Measurements from ENCODE around the gene PLAAT2.
"Not testable (repeated sequence)": the region's sequence is repeated elsewhere in the genome, so short reads cannot be mapped to it uniquely, and the experiment has no call there.

PLAAT2 gene

GRCh38 chr11:63558459-63559157 is 4.6 kb downstream of the PLAAT2 start:
- Histone ChIP-seq H3K36me3 (ENCODE audit: insufficient read depth, low read length) (no peaks in the 10 kb centered on the region), H2AFZ (ENCODE audit: low read length, unreplicated experiment) (no peak overlapping the region), H3K27me3 (ENCODE audit: insufficient read depth, low read length) (0 out of 2 replicates have a peak, but pooled peaks cover 4% of the 10 kb centered on the region), H3K4me3 (ENCODE audit: low read depth, low read length) (no peak overlapping the region), H3K79me2 (ENCODE audit: control insufficient read depth, insufficient read depth, low read length, unreplicated experiment) (no peaks in the 10 kb centered on the region), H3K27ac (ENCODE audit: low read depth, low read length) (no peak overlapping the region), H3K4me1 (ENCODE audit: control insufficient read depth, insufficient read depth, low read length, unreplicated experiment) (peaks cover 3% of the 10 kb centered on the region)

- Histone ChIP-seq H2AFZ (ENCODE audit: low read length, unreplicated experiment) (no peak overlapping the region), H3K4me3 (ENCODE audit: low read depth, low read length) (no peak overlapping the region), H3K27ac (ENCODE audit: low read depth, low read length) (no peak overlapping the region), H3K79me2 (ENCODE audit: control insufficient read depth, insufficient read depth, low read length, unreplicated experiment) (no peaks in the 10 kb centered on the region), H3K4me1 (ENCODE audit: control insufficient read depth, insufficient read depth, low read length, unreplicated experiment) (peaks cover 3% of the 10 kb centered on the region), H3K36me3 (ENCODE audit: insufficient read depth, low read length) (no peaks in the 10 kb centered on the region), H3K27me3 (ENCODE audit: insufficient read depth, low read length) (0 out of 2 replicates have a peak, but pooled peaks cover 4% of the 10 kb centered on the region)
These were observed 5.6 kb downstream of the PLAAT2 start for GRCh38 chr11:63557570-63557969.

GRCh38 chr11:63556404-63557013 is 6.7 kb downstream of the PLAAT2 start:
- Histone ChIP-seq H3K27ac (ENCODE audit: low read depth, low read length) (no peak overlapping the region), H3K36me3 (ENCODE audit: insufficient read depth, low read length) (no peaks in the 10 kb centered on the region), H3K4me3 (ENCODE audit: low read depth, low read length) (no peak overlapping the region), H3K4me1 (ENCODE audit: control insufficient read depth, insufficient read depth, low read length, unreplicated experiment) (peaks cover 3% of the 10 kb centered on the region), H3K79me2 (ENCODE audit: control insufficient read depth, insufficient read depth, low read length, unreplicated experiment) (no peaks in the 10 kb centered on the region), H2AFZ (ENCODE audit: low read length, unreplicated experiment) (no peak overlapping the region), H3K27me3 (ENCODE audit: insufficient read depth, low read length) (0 out of 2 replicates have a peak, but pooled peaks cover 4% of the 10 kb centered on the region)

- H3K27ac ChIP-seq (ENCODE audit: low read depth, low read length), result no peak overlapping the region
- H3K4me1 ChIP-seq (ENCODE audit: control insufficient read depth, insufficient read depth, low read length, unreplicated experiment), result peaks cover 3% of the 10 kb centered on the region
- no peaks in the 10 kb centered on the region for H3K79me2 ChIP-seq (ENCODE audit: control insufficient read depth, insufficient read depth, low read length, unreplicated experiment)
- H3K27me3 ChIP-seq (ENCODE audit: insufficient read depth, low read length), result 0 out of 2 replicates have a peak, but pooled peaks cover 4% of the 10 kb centered on the region
- no peak overlapping the region for H3K4me3 ChIP-seq (ENCODE audit: low read depth, low read length)
- H2AFZ ChIP-seq (ENCODE audit: low read length, unreplicated experiment), result no peak overlapping the region
- no peaks in the 10 kb centered on the region for H3K36me3 ChIP-seq (ENCODE audit: insufficient read depth, low read length)
These were observed 8.3 kb downstream of the PLAAT2 start for GRCh38 chr11:63554877-63555223.

GRCh38 chr11:63553759-63554158 is 9.4 kb downstream of the PLAAT2 start:
- Histone ChIP-seq H3K27ac (ENCODE audit: low read depth, low read length) (no peak overlapping the region), H3K27me3 (ENCODE audit: insufficient read depth, low read length) (0 out of 2 replicates have a peak, but pooled peaks cover 4% of the 10 kb centered on the region), H3K4me1 (ENCODE audit: control insufficient read depth, insufficient read depth, low read length, unreplicated experiment) (peaks cover 3% of the 10 kb centered on the region), H3K36me3 (ENCODE audit: insufficient read depth, low read length) (no peaks in the 10 kb centered on the region), H2AFZ (ENCODE audit: low read length, unreplicated experiment) (no peak overlapping the region), H3K79me2 (ENCODE audit: control insufficient read depth, insufficient read depth, low read length, unreplicated experiment) (no peaks in the 10 kb centered on the region), H3K4me3 (ENCODE audit: low read depth, low read length) (no peak overlapping the region)

- no peak overlapping the region for H3K4me3 ChIP-seq (ENCODE audit: low read depth, low read length)
- H3K36me3 ChIP-seq (ENCODE audit: insufficient read depth, low read length), result no peaks in the 10 kb centered on the region
- 0 out of 2 replicates have a peak, but pooled peaks cover 4% of the 10 kb centered on the region for H3K27me3 ChIP-seq (ENCODE audit: insufficient read depth, low read length)
- no peak overlapping the region for H2AFZ ChIP-seq (ENCODE audit: low read length, unreplicated experiment)
- no peaks in the 10 kb centered on the region for H3K79me2 ChIP-seq (ENCODE audit: control insufficient read depth, insufficient read depth, low read length, unreplicated experiment)
- peaks cover 3% of the 10 kb centered on the region for H3K4me1 ChIP-seq (ENCODE audit: control insufficient read depth, insufficient read depth, low read length, unreplicated experiment)
- no peak overlapping the region for H3K27ac ChIP-seq (ENCODE audit: low read depth, low read length)
These were observed 10.3 kb downstream of the PLAAT2 start for GRCh38 chr11:63552921-63553320.

- H2AFZ ChIP-seq (ENCODE audit: low read length, unreplicated experiment), result no peak overlapping the region
These were observed 11.3 kb downstream of the PLAAT2 start for GRCh38 chr11:63551889-63552266.

GRCh38 chr11:63551091-63551888 is 11.9 kb downstream of the PLAAT2 start:
- Histone ChIP-seq H3K27me3 (ENCODE audit: insufficient read depth, low read length) (0 out of 2 replicates have a peak, but pooled peaks cover 4% of the 10 kb centered on the region), H3K36me3 (ENCODE audit: insufficient read depth, low read length) (no peaks in the 10 kb centered on the region), H3K4me1 (ENCODE audit: control insufficient read depth, insufficient read depth, low read length, unreplicated experiment) (peaks cover 3% of the 10 kb centered on the region), H3K27ac (ENCODE audit: low read depth, low read length) (no peak overlapping the region), H2AFZ (ENCODE audit: low read length, unreplicated experiment) (no peak overlapping the region), H3K79me2 (ENCODE audit: control insufficient read depth, insufficient read depth, low read length, unreplicated experiment) (no peaks in the 10 kb centered on the region), H3K4me3 (ENCODE audit: low read depth, low read length) (no peak overlapping the region)

More at GRCh38 chr11:63551889-63552266, 11.3 kb downstream of the PLAAT2 start:
- no peak overlapping the region for H3K4me3 ChIP-seq (ENCODE audit: low read depth, low read length)
- peaks cover 3% of the 10 kb centered on the region for H3K4me1 ChIP-seq (ENCODE audit: control insufficient read depth, insufficient read depth, low read length, unreplicated experiment)
- 0 out of 2 replicates have a peak, but pooled peaks cover 4% of the 10 kb centered on the region for H3K27me3 ChIP-seq (ENCODE audit: insufficient read depth, low read length)
- no peak overlapping the region for H3K27ac ChIP-seq (ENCODE audit: low read depth, low read length)
- no peaks in the 10 kb centered on the region for H3K79me2 ChIP-seq (ENCODE audit: control insufficient read depth, insufficient read depth, low read length, unreplicated experiment)
- no peaks in the 10 kb centered on the region for H3K36me3 ChIP-seq (ENCODE audit: insufficient read depth, low read length)

- not testable (repeated sequence) for H3K79me2 ChIP-seq (ENCODE audit: control insufficient read depth, insufficient read depth, low read length, unreplicated experiment); H3K4me1 ChIP-seq (ENCODE audit: control insufficient read depth, insufficient read depth, low read length, unreplicated experiment); H3K27ac ChIP-seq (ENCODE audit: low read depth, low read length); H3K4me3 ChIP-seq (ENCODE audit: low read depth, low read length); H2AFZ ChIP-seq (ENCODE audit: low read length, unreplicated experiment); H3K27me3 ChIP-seq (ENCODE audit: insufficient read depth, low read length); H3K36me3 ChIP-seq (ENCODE audit: insufficient read depth, low read length)
These were observed 13.0 kb downstream of the PLAAT2 start for GRCh38 chr11:63550156-63550700.

GRCh38 chr11:63549411-63549810 is 13.8 kb downstream of the PLAAT2 start:
- H3K79me2 ChIP-seq (ENCODE audit: control insufficient read depth, insufficient read depth, low read length, unreplicated experiment), result no peaks in the 10 kb centered on the region
- H3K36me3 ChIP-seq (ENCODE audit: insufficient read depth, low read length), result no peaks in the 10 kb centered on the region
- H3K4me1 ChIP-seq (ENCODE audit: control insufficient read depth, insufficient read depth, low read length, unreplicated experiment), result peaks cover 3% of the 10 kb centered on the region
- H3K4me3 ChIP-seq (ENCODE audit: low read depth, low read length), result no peak overlapping the region
- H3K27ac ChIP-seq (ENCODE audit: low read depth, low read length), result no peak overlapping the region
- no peak overlapping the region for H2AFZ ChIP-seq (ENCODE audit: low read length, unreplicated experiment)
- no peaks in the 10 kb centered on the region for H3K27me3 ChIP-seq (ENCODE audit: insufficient read depth, low read length)

Measured in ACC112 (cell line).